Right renal pelvis (tissue), 4 donors: ENCODE data around the gene HDAC9. TPM values are rescaled to one million over a fixed set of nuclear protein-coding genes. Genes with fewer than 3 reads are reported as not detected.
A peak's percentile ranks its signal among the peaks of the same experiment; 100 is the strongest.

Source experiments
- DNase-seq, 4 donors: peaks; one replicate each; pipeline ENCODE4 v3.0.0-alpha.2; 2013; ENCODE audit warnings: low read depth in 4 of 4, low spot score in 3 of 4, missing footprints in 1 of 4
- polyA plus RNA-seq, 4 donors: library from polyadenylated mRNA; unstranded; fragments of 120-200 nt; gene quantifications; one replicate each; pipeline ENCODE4 v1.2.1, GENCODE V29; 2013; ENCODE audit not compliant: insufficient read length in 4 of 4

The HDAC9 gene
- polyA plus RNA-seq, 4 donors, result 8.2 to 13.2 (median 11.7) TPM

DNA sequence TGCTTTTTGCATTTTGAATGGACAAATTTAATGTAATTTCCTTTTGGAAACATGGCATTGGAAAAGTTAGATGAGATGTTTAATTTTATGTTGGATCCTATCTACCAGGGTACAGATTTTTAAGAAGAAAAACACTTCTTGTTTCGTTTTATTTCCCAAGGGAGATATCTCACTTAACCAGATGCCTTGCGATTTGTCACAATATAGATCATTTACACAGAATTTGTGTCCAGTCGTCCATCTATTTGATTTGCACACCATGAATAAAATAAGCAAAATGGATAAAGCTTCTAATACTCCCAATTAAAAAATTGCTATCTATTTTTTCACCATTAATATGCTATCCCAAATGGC lies 25.7 kb downstream of the HDAC9 start:
- no peak for DNase-seq

DNA sequence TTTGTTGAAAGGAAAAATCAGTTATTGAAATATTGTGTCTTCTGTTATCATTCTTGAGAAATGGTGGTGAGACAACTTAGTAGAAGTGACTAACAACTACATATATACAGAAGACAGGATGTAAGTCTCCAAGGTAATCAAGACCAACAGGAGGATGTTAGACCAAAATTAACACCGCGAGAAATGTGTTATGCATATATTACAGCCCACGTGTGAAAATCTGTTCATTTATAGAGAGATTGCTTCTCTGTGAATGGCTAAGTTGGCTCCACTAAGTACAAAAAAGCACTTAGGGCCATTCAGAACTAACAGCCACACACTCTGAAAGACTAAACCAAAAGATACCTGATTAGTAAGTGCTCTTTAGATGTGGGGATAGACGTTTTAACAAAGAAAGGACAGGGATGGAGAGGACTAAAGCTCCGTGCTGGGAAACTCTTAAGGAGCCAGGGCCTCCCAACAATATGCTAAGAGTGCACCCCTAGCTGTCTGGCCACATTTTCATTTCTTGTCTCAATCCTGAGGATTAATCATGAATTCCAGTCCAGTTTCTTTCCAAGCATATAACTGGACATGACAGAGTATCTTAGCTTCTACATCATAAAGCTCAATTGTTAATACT lies 26.5 kb downstream of the HDAC9 start:
- no peak for DNase-seq

DNA sequence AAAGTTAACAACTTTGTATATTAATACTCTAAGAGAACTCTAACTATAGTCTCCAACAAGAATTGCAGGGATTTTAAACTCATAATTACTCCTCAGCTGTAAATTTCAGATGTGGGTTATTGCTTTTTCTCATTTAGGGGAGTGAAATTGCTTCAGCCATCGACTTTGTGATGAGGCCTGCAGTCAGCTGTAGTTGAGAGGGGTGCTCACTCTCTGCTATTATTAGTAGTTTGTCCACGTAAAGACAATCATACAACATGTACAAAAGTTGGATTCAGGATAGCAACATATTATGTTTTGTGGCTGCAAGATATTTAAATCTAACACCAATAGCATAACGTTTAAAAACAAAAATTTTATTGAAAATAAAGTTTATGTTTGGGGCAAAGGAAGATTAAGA lies 28.7 kb downstream of the HDAC9 start:
- DNase-seq, result no peak

DNA sequence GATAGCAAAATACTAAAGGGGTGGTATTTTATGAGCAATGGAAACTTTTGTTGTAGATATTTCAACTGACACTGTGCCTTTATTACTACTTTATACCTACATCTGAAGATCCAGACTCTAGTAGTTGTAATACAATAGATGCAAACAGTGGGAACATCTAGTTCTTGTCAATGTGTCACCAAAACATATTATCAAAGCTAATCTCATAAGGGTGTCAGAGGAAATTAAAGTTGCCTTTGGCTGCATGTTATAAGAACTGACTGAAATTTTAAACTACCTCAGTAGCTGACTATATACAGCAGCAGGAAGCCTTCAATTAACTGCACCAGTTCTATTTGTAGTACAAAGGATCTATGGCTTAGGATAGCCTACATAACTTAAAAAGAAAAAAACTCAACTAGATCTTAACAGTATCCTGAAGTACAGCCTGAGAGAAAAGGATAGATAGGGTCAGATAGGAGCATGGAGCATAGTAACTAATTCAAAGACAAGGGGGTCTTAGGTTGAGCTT lies 30.9 kb downstream of the HDAC9 start:
- DNase-seq, result no peak

DNA sequence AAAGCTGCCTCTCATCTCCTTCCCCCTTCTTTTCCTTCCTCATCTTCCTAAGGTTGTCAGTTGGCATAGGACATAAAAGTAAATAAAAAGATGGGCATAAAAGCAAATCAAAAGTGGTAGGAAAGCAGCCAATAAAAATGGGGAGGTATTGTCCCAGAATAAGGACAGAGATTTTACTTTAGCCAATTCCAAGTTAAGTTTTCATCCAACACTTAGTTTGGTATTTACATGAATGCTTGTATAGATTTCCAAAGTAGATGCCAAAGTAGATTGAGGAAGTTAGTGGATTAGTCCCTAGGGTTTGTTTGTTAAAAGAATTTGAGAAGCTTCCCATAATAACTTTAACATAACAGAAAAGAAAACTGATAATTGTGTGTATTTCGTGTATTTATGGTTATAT lies 33.7 kb downstream of the HDAC9 start:
- no peak for DNase-seq

DNA sequence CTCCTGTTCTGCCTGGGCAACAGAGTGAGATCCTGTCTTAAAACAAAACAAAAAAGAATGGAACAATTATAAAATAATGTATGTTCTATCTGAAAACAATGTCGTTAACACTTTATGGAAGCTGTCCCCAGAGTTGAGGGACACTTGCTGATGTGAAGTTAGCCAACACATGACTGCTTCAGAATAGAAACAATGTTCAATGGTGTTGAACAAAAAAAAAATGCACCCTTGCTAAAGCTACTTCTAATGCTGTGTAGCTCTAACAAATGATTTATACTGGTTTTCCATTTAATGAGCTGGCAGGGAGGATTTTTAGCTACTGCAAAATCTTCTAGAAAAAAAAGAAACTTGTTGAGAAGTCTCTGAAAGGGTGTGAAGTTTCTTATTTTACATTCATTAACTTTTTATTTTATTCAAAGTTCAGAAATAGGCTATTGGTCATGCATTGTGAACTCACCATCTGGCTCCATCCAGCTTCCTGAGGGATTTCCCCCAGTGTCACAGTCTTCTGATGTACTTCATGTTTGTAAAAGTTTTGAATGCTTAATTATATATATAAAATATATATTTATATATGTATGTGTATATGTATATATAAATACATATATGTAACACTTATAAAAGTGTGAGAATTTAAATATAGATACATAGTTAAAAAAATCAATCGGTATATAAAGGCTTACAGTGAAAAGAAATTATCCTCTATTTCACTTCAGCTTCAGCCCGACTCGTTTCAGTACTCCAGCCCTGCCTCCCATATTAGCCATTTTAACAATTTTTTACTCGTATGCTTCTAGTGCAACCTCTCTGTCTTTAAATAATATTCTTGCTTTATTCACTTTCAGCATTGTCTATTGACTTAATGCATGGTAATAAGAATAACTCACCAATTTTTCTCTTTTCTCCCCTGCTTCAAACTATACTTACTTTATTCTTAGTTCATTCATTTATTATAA lies 35.0 kb downstream of the HDAC9 start:
- DNase-seq, result no peak

DNA sequence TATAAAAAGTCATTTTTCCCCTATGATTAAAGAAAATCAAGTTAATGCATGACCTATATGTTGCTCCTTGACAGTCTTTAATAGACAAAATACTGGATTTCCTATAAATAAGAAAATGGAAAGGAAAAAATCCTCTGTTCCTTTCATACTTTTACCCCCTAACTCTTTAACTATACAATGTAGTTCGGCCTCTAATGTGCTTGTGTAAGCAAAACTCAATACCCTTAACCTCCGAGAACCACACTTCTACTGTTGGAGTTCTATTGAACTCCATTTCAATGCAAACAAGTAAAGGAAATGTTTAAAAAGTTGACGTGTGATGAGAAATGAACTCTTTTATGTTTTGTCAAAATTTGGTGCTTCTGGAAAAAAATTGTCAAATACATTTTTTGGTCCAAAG lies 36.0 kb downstream of the HDAC9 start:
- no peak for DNase-seq

DNA sequence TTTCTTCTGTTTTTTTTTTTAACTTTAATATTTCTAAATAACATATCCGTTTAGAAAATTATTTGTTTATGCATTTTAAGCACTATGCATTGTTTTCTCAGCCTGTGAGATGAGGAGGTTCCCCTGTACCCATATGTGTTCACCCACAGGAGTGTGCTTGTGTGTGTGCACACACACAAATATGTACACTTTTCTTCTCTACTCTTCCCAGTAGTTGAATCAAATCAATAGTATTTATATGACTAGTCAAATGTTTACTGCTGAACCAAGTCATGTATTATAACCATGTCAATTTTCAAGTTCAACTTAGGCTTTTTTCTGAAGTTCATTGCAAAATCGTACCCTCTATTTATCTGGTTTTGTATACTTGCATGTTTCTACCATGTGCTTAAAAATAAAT lies 37.3 kb downstream of the HDAC9 start:
- DNase-seq, result no peak

DNA sequence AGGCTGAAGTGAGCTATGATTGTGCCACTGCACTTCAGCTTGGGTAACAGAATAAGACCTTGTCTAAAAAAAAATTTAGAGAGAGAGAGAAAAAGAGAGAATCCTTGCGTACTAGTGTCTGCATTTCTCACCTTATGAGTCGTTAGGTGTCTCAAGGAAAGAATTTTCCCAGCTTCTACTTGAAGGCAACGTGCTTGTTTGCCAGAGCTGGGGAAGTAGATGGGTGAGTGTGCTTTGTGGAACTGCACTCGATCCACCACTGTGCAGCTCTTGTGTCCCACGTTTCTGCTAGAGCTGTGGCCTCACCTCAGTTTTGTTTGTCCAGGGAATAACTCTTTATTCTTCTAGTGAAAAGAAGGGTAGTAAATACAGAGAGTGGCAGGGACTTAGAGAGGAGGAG lies 38.9 kb downstream of the HDAC9 start:
- no peak for DNase-seq

DNA sequence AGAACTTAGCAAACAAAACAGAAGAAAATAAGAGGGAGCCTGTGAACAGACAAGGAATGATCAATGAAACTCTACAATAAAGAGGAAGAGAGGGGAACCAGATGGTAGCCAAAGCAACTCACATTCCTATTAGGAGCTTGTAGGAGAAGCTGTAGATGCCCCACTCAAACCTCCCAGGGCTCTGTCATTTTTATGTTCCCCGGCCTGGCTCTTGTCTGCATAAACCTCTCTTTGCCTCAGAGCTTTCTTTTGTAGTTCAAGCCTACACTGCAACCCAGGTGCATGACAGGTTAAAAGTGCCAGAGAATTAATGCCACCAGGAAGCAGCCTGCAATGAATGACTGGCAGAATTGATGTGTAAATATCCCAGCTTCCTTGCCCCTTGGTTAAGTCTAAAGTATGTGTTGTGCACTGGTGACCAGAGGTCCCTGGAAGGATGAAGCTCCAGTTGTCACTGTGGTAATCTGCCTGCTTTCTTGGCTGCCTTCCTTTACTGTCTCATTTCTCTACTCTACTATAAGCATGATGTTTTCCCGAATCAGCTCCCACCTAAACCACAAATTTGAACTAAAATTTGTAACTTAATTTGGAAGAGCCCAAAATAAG lies 40.4 kb downstream of the HDAC9 start:
- DNase-seq, result no peak

DNA sequence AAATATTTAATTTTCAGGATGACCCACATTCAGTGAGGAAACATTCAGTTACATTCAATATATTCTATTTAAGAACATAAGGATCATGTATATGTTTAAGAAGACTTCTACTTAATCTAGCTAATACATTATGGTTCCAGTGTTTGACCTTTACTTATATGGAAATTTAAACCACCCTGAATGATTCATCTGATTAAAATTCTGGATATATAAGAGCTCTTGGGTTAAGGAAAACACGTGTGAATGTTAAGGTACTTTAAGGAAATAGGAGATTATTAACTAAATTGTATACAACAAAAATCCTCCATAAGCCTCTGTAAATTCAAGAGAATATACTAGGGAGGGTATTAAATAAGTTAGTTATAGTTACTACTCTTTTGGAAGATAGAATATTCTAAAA lies 40.9 kb downstream of the HDAC9 start:
- DNase-seq, result no peak

DNA sequence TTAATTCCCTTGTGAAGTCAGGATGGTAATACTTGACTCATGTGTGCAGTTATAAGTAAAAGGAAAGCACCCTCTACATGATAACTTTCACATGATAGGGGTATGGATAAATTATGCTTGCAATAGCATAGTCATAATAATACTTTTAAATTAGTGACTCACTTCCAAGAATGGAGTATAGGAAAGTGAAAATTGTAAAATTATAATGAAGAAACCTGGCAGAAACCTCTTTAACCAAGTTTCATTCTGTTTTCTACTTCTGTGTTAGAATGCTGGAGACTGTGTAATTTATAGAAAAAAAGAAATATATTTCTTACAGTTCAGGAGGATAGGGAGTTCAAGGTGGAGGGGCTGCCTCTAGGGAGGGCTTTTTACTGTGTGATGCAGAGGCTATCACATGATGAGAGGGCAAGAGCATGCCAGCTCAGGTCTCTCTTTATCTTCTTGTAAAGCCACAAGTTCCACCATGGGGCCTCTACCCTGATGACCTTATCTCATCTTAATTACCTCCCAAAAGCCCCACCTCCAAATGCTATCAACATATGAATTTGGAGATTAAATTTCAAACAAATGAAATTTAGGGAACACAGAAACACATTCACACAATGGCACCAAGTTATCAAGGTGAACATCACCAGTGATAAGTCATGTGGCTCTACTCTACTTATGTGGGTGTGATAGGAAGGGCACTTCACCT lies 43.2 kb downstream of the HDAC9 start:
- no peak for DNase-seq

DNA sequence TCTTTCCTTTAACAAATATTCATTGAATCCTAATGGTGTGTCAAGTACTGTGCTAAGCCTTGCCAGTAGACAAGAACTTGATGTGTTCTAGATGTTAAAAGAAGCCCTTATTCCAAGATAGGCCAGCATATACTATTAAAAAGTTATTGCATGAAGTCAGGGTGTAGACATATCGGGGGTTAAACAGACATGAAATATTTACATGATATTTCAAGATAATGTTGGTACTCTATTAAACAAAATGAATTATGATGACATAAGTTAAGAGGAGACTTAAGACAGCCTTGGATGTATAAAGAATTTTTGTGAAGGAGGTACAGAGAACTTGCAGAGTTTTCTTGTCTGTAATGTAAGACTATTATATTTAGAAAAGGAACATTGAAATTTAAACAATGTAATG lies 44.8 kb downstream of the HDAC9 start:
- DNase-seq, result no peak

DNA sequence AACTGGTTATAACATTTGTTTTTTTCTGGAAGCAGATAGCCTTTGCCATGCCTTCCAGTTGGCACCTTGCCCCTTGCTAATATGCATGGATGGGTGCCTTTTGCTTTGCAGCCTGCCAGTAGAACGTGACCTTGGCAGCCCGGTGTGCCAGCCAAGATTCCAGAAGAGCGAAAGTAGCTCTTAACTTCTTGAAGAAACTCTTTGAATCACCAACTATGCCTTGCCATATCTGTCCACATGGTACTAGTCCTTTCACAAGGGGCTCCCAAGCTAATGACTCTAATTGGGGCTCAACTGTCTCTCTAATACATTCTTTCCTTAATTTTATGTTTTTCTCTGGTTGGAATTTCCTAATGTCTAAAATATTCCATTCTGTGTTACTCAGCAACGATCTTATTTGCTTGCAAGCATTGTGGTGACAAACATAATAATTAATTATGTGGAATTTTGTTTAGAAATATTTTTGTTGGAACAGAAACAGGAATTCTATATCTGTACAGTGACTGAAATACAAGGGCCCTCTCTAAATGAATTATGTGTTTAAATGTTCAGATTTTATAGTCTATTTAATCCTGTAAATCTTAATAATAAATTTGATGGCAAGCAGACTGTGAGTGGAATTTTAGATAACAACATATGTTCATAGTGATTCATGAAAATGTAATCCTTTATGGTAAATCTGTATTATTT lies 45.8 kb downstream of the HDAC9 start:
- DNase-seq, result peak; percentile 31 to 66 (median 40)

DNA sequence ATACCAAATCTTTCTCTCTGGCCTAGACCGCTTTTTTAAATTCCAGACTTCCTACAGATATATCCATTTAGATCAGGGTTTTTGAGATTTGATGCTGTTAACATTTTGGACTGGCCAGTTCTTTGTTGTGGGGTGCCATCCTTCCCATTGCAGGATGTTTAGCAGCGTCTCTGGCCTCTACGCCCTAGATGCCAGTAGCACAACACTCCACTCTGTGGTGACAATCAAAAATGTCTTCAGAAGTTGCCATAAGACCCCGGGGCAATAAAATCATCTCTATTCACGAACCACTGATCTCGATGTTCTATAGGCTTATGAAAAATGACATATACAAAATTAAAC lies 46.3 kb downstream of the HDAC9 start:
- no peak for DNase-seq

DNA sequence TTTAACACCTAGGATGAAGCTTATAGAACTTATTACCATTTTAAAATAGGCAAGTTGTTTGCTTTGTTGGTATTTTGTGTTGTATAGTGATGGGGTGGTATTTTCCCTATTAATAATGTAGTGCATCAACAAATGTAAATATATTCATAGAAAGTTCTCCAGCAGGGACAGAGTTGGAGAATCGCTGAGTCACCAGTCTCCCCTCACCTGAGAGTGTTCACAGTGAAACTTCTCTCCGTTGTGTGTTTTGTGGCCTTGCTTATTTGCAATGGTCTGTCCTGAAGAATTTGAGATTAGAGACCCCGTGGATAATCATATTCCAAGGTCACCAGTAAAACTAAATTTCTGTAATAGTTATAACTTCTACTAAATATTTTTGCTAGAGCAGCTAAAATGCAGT lies 51.0 kb downstream of the HDAC9 start:
- no peak for DNase-seq

DNA sequence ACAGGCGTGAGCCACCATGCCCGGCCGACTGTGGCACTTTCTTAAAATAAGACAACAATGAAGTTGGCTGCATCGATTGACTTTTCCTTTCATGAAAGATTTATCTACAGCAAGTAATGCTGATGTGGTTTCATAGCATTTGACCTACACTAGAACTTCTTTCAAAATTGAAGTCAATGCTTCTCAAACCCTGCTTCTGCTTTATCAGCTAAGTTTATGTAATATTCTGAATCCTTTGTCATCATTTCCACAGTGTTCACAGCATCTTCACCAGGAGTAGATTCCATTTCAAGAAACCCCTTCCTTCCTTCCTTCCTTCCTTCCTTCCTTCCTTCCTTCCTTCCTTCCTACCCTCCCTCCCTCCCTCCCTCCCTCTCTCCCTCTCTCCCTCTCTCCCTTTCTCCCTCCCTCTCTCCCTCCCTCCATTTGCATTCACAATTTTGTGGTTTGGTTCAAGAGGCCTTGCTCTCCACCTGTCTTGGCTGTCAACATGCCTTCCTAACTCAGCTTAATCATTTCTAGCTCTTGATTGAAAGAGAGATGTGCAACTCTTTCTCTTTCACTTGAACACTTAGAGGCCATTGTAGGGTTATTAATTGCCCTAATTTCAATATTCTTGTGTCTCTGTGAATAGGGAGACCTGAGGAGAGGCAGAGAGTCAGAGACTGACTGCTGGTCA lies 52.1 kb downstream of the HDAC9 start:
- DNase-seq, result no peak

DNA sequence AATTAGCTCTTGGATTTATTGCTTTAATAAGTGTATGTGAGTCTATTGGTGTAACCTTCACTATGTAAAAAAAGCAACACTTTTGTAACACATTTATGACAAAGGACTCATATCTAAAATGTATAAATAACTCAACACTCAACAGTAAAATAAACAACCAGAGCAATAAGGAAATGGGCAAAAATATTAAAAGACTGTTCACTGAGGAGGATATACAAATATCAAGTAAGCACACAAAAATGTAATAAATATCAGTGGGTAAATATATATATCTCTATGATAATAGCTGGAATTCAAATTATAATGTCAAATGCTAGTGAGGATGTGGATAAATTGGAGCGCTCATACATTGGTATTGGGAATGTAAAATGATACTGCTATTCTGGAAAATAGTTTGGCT lies 53.0 kb downstream of the HDAC9 start:
- DNase-seq, result no peak

DNA sequence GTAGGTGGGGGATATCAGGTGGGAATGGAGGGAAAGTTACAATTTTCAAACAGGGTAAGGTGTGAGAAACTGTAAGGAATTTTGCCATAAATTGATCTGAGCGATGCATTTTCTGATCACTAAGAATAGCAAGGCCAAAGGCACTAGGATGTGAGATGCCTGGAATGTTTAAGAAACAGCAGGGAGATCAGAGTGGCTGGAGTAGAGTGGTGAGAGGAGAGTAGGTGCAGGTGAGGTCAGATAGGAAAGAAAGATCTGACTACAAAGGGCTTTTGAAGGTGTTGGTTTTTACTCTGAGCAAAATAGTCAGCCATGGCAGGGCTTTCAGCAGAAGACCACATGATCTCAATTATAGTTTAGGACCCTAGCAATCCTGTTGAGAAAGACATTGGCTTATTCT lies 55.0 kb downstream of the HDAC9 start:
- DNase-seq, result no peak

DNA sequence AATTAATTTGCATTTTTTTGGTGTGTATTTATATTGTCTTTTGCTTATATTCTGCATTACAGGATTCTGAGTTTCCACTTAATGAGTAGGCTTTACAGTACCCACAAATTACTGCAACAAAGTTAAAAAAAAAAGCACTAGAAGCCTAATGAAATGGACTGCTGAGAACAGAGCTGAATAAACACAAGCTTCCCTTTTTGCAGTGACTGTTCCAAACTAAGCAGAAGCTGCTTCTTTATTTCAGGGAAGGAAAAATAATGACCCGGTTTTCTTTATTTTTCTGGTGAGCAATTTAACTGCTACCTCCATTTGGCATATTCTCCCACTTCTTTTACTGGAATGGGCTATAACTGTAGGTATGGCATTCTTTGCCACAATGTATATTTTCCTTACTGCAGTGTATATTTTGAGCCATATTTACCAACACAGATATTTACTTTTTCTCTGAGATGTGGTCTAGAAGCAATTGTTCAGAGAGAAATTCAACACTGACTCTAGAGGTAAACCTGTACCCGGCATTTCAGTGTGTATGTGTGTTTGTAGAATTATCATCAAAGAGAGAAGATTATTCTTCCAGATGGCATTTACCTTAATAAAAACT lies 56.9 kb downstream of the HDAC9 start:
- no peak for DNase-seq
